ENCODE measurements around the gene STARD10.
A peak's percentile ranks its signal among the peaks of the same experiment; 100 is the strongest.

The STARD10 gene

GRCh38 chr11:72760539-72761405 lies 33.1 kb downstream of the STARD10 start:
- no peak for DNase-seq

- DNase-seq, result no peak
Measured at GRCh38 chr11:72759468-72759985, 34.3 kb downstream of the STARD10 start.

- no peak for DNase-seq
Measured at GRCh38 chr11:72758690-72759389, 35.0 kb downstream of the STARD10 start.

GRCh38 chr11:72758304-72758689 lies 35.5 kb downstream of the STARD10 start:
- no peak for DNase-seq

- DNase-seq, result no peak
Measured at GRCh38 chr11:72755713-72756285, 38.0 kb downstream of the STARD10 start.

GRCh38 chr11:72754544-72755155 lies 39.2 kb downstream of the STARD10 start:
- no peak for DNase-seq

GRCh38 chr11:72754149-72754543 lies 39.7 kb downstream of the STARD10 start:
- no peak for DNase-seq

- no peak for DNase-seq
Measured at GRCh38 chr11:72753341-72754148, 40.3 kb downstream of the STARD10 start.

GRCh38 chr11:72752088-72752914 lies 41.5 kb downstream of the STARD10 start, which contains the start of gene ARAP1:
Gene ARAP1 (minus strand): TSS chr11:72752408. CDS start chr11:72727128, 25,280 bp downstream.
- peak; percentile 71 to 84 (median 75) for DNase-seq

GRCh38 chr11:72751116-72752087 lies 42.4 kb downstream of the STARD10 start:
- no peak for DNase-seq

- DNase-seq, result no peak
Measured at GRCh38 chr11:72750556-72751115, 43.2 kb downstream of the STARD10 start.

- no peak for DNase-seq
Measured at GRCh38 chr11:72750086-72750485, 43.8 kb downstream of the STARD10 start.

- DNase-seq, result no peak
Measured at GRCh38 chr11:72747289-72747855, 46.5 kb downstream of the STARD10 start.

- DNase-seq, result no peak
Measured at GRCh38 chr11:72746821-72747220, 47.0 kb downstream of the STARD10 start.

GRCh38 chr11:72745925-72746550 lies 47.8 kb downstream of the STARD10 start:
- no peak for DNase-seq

- DNase-seq, result no peak
Measured at GRCh38 chr11:72745511-72745910, 48.3 kb downstream of the STARD10 start.

GRCh38 chr11:72744474-72744873 lies 49.4 kb downstream of the STARD10 start:
- DNase-seq, result no peak

Measured in T-helper 1 cell (primary cell).